ENCODE data around the gene CD247. TPM values are rescaled to one million over a fixed set of nuclear protein-coding genes. Genes with fewer than 3 reads are reported as not detected.

The CD247 gene
- total and polyA plus RNA-seq, 2 of the 4 experiments (the other 2 are of a cell fraction), result not detected

GRCh38 chr1:167442854-167443565 is 75.3 kb downstream of the CD247 start:
- TF ChIP-seq ELK1 (IDR thresholded peaks at IDR 0.05; ENCODE audit: borderline replicate concordance, low read depth, low read length) (no peak), CHD1 (IDR thresholded peaks at IDR 0.05; ENCODE audit: low read depth, low read length) (no peak), NFE2L2 (IDR thresholded peaks at IDR 0.05; ENCODE audit: low read depth, low read length) (no peak), RFX5 (IDR thresholded peaks at IDR 0.05; ENCODE audit: low read depth, low read length) (no peak), POLR2A (IDR thresholded peaks at IDR 0.05; ENCODE audit: low read depth, low read length) (no peak), FOS (IDR thresholded peaks at IDR 0.05; ENCODE audit: low read depth, low read length) (no peak), CEBPB (IDR thresholded peaks at IDR 0.05; ENCODE audit: low read depth, low read length) (no peak), USF2 (IDR thresholded peaks at IDR 0.05; ENCODE audit: low read depth, low read length) (no peak), MAZ (IDR thresholded peaks at IDR 0.05; ENCODE audit: borderline replicate concordance, low read depth, low read length) (no peak), RCOR1 (IDR thresholded peaks at IDR 0.05; ENCODE audit: insufficient replicate concordance, low read length) (no peak), BHLHE40 (IDR thresholded peaks at IDR 0.05; ENCODE audit: low read depth, low read length) (no peak), CTCF (conservative IDR thresholded peaks at IDR 0.05; ENCODE audit: low read depth, low read length) (no peak)
- no peak overlapping the region for H2BK5ac ChIP-seq (ENCODE audit: low read depth, low read length, poor library complexity, severe bottlenecking)
- H4K91ac ChIP-seq (ENCODE audit: insufficient read depth, low read depth, low read length), result no peak overlapping the region
- H4K20me1 ChIP-seq (ENCODE audit: insufficient read depth, low read length), result no peaks in the 10 kb centered on the region
- H3K9ac ChIP-seq (ENCODE audit: low read depth, low read length), result no peak overlapping the region
- H3K56ac ChIP-seq (ENCODE audit: extremely low read depth, insufficient read depth, low read length), result no peak overlapping the region
- no peak overlapping the region for H2BK15ac ChIP-seq (ENCODE audit: low read depth, low read length)
- H3K14ac ChIP-seq (replicated peaks; ENCODE audit: low read depth, low read length), result no peak overlapping the region
- H2AK9ac ChIP-seq (replicated peaks; ENCODE audit: low read depth, low read length, poor library complexity), result no peak overlapping the region
- no peaks in the 10 kb centered on the region for H3K9me3 ChIP-seq (ENCODE audit: control insufficient read depth, insufficient read depth, low read length)
- DNase-seq (no peak), ATAC-seq (ENCODE audit: low read depth) (no peak)
- no peak overlapping the region for H3K23ac ChIP-seq (ENCODE audit: low read depth, low read length)
- peaks cover 35% of the 10 kb centered on the region for H3K27me3 ChIP-seq (ENCODE audit: control insufficient read depth, insufficient read depth, low read length)
- no peak overlapping the region for H2BK120ac ChIP-seq (ENCODE audit: low read depth, low read length)
- no peaks in the 10 kb centered on the region for H3K9me1 ChIP-seq (ENCODE audit: insufficient read depth, low read length)
- no peaks in the 10 kb centered on the region for H3K79me1 ChIP-seq (ENCODE audit: low read depth in 1 of 2, low read length in 2 of 2)
- no peak overlapping the region for H3K4me2 ChIP-seq (ENCODE audit: low read depth, low read length)
- BruUV-seq (replicated peaks), result no TSS peak
- H2AFZ ChIP-seq (replicated peaks; ENCODE audit: low read length, poor library complexity), result no peak overlapping the region
- H3K36me3 ChIP-seq (ENCODE audit: control insufficient read depth, insufficient read depth, low read length), result no peaks in the 10 kb centered on the region
- no peak overlapping the region for H3K4ac ChIP-seq (ENCODE audit: low read depth, low read length)
- no peak overlapping the region for H4K5ac ChIP-seq (ENCODE audit: low read depth, low read length)
- dilution Hi-C loops (cut with HindIII; ENCODE audit: low sequenced_read_pairs, unreplicated experiment) (loop anchor here (25.0 kb wide), 1 partner anchor 181 kb away; no protein-coding TSS in a partner anchor), intact Hi-C loops (cut with micrococcal nuclease) (loop anchor here (1.0 to 5.0 kb wide), 5 partner anchors 42 to 377 kb away; partner anchors contain the start of gene POU2F1), in situ Hi-C loops (cut with MboI; ENCODE audit: low sequenced_read_pairs) (no loop called here)
- CTCF ChIA-PET, result interaction anchor here (0.6 to 4.8 kb wide), 2 partner anchors 16 to 176 kb away, joined by 3 to 25 read pairs; no protein-coding TSS in a partner anchor
- no peak overlapping the region for H3K27ac ChIP-seq (ENCODE audit: insufficient read depth, low read length)
- POLR2A ChIA-PET (ENCODE audit: unreplicated experiment), result interaction anchor here (0.6 to 1.1 kb wide), 2 partner anchors 25 to 1507 kb away, joined by 3 to 5 read pairs; no protein-coding TSS in a partner anchor
- H2AK5ac ChIP-seq (ENCODE audit: low read depth, low read length), result no peak overlapping the region
- no peak overlapping the region for H3K18ac ChIP-seq (ENCODE audit: low read depth, low read length)
- 60% methylated on average over 4 of the region's 9 CpGs; no CpG with 5 or more reads in 1 of the 2 experiments for WGBS, 2 experiments (ENCODE audit: extremely low coverage in 2 of 2, insufficient read length in 1 of 2)
- H3K4me1 ChIP-seq (ENCODE audit: control insufficient read depth, insufficient read depth, low read length), result no peaks in the 10 kb centered on the region
- H4K8ac ChIP-seq (ENCODE audit: low read depth in 2 of 2, low read length in 2 of 2), result no peak overlapping the region
- no peak overlapping the region for H2BK20ac ChIP-seq (ENCODE audit: low read depth, low read length)
- no peak overlapping the region for H3K4me3 ChIP-seq (ENCODE audit: insufficient read depth, low read depth, low read length)
